HG02943 (cell line): Measurements from ENCODE around the gene CD244.
"Not testable (repeated sequence)": the region's sequence is repeated elsewhere in the genome, so short reads cannot be mapped to it uniquely, and the experiment has no call there.

Source experiments
- ATAC-seq: cut with Tn5 transposase; IDR thresholded peaks from one replicate; pipeline ENCODE4 v1.9.1; 2021; ENCODE audit warnings: mild to moderate bottlenecking, low read depth, moderate library complexity; ENCODE audit not compliant: unreplicated experiment

Gene CD244

DNA sequence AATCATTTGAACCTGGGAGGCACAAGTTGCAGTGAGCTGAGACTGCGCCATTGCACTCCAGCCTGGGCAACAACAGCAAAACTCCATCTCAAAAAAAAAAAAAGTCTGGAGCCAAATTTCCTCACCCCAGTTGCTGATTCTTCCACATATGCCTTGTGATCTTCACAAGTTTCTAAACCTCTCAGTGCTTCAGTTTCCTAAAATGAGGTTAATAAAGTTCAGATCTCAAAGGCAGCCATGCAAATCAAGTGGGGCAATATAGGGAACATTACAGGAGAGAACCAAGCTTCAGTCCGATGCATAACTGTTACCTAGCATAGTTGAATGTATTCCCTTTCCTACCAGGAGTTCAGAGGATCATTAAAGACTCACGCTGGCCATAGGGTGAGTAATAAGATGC, 17.5 kb upstream of the CD244 start:
- no peak for ATAC-seq

DNA sequence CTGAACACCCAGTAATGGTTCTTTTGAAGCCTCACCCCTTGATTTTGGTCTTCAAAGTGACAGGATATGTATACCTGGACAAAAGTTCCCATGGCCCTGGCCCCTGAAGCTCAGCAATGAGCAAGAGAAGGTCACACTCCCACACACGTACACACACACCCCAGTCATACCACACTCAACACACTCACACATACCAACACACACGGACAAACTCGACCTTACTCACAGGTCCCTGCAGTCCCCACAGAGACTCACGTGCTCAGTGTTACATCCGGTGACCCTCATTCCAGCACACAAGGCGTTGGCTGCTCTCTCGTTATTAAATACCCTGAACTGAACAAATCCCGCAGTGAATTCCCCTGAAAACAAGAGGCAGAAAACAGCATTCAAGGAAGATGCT, 16.4 kb upstream of the CD244 start:
- no peak for ATAC-seq

DNA sequence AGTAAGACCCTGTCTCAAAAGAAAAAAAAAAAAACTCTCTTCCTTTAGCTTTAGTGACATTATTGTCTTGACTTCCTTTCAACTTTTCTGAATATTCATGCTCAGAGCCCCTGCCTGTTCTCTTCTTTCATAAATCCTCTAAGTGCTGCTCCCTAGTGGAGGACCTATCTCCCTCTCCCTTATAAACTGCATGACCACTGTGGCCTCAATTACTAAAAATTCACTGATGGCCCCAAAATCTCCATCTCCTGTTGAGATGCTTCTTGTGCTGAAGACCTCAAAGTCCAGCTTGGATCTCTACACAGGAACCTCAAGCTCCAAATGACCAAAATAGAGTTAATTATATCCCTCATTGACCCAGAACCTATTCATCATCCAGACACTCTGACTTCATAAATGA, 14.5 kb upstream of the CD244 start:
- no peak for ATAC-seq

DNA sequence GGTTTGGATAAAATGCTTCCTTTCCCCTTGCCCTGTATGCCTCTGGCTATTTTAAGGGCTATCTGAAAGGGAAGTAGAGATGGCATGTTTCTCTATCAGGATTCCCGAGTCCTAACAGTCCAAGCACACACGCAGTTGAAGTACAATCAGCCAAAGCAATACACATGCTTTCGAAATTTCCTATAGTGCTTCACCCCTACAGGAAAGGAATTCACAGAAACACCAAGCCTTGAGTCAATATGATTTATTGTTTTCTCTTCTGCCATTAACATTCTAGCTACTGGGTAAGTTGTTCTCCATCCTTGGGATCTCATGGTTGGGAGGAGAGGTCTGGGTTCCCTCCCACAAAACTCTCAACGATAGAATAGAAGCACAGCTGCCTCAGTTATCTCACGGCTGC, 13.6 kb upstream of the CD244 start:
- no peak for ATAC-seq

DNA sequence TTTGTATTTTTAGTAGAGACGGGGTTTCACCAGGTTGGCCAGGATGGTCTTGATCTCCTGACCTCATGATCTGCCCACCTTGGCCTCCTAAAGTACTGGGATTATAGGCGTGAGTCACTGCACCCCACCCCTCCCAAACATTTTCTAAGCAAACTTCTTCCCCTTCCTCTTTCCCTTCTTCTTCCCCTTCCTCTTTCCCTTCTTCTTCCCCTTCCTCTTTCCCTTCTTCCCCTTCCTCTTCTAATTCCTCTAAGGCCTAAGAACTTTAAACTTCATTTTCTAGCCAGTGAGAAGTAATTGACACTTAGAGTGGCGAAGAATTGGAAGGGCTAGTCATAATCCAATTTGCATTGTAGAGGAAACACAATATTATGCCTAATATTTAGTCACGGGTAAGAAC, 12.9 kb upstream of the CD244 start:
- not testable (repeated sequence) for ATAC-seq

DNA sequence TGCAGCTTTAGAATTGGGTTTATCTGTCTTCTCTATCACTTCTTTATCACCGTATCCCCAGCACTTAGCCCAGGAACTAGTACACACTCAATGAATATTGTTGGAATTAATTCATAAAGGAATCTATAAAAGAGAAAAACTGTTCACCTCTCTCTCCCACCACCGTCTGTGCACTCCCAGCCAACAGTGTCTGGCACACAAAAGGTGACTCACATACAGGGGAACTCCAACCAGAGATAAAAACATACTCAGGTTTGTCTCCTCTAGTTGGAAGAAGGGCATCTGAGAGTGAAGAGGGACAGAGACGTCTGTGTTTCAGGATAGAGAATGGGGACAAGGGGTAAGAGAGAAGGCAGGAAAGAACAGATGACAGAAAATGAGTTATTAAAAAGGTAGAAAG, 12.2 kb upstream of the CD244 start:
- no peak for ATAC-seq

DNA sequence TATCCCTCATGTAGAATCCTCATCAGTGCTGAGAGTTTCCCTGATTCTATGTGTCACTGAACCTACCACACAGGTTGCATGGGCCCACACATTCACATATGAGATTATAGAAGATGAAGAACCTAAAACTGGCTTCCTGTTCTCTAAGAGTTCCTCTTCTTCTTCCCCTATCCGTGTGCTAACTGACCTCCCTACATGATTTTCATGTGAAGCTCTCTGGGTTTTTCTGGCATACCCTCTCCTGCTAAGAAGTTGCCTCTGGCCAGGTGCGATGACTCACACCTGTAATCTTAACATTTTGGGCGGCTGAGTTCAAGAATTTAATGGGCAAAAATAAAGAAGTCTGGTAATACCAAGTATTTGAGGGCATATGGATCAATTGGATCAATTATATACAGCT, 5.5 kb upstream of the CD244 start:
- ATAC-seq: no peak

GRCh38 chr1:160867651-160868050, 5.0 kb upstream of the CD244 start:
- not testable (repeated sequence) for ATAC-seq

GRCh38 chr1:160866695-160867260, 4.1 kb upstream of the CD244 start:
- ATAC-seq: no peak

DNA sequence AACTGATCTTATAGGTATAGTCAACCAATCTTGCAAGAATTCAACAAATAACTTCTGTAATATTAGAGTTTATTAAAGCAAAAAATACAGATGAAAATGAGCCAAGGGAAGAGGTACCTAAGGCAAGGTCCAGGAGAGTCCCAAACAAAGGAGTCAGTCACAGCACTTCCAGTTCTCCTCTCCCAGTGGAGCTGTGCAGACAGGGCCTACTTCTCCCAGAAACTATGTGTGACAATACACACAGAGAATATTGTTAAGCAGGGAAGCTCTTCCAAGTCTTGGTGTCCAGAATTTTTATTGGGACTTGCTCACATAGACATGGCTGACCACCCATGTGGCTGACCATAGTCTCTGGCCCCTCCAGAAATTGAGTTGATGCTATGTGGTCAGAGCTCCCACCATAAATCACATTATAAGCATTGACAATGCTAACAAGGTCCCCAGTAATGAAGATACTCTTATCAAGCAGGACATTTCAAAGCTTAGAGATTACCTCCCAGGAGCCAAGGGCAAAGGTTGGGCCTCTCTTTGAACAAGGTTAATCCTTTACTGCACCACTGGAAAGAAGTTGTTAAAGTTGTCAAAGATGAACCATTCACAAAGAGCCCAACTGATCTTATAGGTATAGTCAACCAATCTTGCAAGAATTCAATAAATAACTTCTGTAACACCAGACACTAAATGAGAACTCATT, 3.5 kb upstream of the CD244 start:
- ATAC-seq: no peak

DNA sequence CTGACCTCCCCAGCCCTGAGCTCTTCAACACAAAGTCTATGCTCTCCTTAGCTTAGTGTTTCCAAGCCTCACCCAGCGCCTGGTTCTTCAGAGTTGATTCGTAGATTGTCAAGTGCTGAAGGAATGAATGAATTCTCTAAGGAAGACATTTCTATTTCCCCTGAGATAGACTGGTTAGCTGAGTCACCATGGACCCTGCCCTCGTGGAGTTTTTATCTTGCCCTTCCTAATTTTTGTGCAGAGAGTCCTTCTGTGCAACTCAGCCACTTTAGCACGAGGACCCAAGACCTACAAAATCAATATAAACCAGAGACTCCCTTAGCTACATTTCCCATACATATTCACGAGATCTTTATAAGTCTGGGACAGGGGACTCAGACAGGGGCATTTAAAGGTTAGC, 2.6 kb upstream of the CD244 start:
- ATAC-seq: no peak

GRCh38 chr1:160864173-160864572, 1.5 kb upstream of the CD244 start:
- ATAC-seq: no peak

DNA sequence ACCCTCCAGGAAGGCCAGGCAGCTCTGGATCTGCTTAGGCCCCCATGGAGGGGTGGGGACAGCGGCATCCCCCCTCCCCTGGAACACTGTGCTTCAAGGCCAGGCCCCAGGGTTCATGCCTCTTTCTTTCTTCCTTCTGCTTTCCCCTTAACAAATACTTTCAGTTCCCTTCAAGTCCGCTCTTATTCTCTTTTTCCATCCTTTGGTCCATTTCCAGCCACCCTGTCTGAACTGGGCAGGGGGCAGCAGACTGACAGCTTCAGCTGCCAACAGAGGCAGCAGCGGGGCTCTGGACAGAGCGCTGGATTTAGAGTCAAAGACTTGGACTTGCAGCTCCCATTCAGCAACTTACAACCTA, 1.1 kb upstream of the CD244 start:
- no peak for ATAC-seq

DNA sequence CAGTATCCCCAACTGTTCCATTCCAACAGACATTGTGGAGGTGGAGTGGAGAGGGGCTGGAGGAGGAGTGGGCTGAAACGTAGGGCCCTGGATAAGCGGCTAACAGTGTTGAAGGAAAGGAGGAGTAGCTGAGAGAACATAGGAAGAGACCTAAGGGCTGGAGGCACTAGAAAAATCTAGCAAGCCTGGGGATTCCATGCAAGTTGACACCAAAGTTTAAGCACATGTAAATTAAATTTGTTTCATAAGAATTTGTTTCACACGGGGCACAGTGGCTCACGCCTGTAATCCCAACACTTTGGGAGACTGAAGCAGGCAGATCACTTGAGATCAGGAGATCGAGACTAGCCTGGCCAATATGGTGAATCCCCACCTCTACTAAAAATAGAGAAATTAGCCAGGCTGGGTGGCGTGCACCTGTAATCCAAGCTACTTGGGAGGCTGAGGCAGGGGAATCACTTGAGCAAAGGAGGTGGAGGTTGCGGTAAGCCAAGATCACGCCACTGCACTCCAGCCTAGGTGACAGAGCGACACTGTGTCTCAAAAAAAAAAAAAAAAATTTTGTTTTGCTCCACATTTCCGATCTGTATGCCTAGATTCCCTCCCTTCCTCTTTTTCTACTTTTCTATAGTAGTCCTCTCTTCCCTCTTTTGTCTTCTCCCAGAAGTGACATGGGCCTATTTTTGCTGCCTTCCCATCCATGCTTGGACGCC, 530 bp upstream of the CD244 start:
- no peak for ATAC-seq

- no peak for ATAC-seq
Measured at GRCh38 chr1:160860840-160861505, 1.7 kb downstream of the CD244 start.

DNA sequence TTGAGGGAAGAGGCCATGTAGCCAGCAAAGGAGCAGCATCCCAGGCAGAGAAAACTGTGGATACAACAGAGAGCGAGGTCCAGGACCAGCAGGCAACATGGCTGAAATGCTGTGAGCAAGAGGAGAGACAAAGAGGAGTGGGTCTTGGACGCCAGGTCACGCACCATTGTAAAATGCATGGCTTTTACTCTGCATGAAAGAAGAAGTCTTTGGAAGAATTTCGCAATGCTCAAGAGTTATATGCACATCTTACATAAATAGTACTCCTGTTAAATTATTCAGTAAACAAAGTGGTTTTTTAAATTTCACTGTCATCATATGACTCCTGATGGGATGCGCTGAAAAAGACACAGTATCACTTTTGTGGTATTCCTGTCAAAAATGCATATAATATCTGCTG, 3.5 kb downstream of the CD244 start:
- ATAC-seq: no peak

- ATAC-seq: no peak
Measured at GRCh38 chr1:160858507-160858906, 4.2 kb downstream of the CD244 start.

- ATAC-seq: no peak
Measured at GRCh38 chr1:160858097-160858496, 4.6 kb downstream of the CD244 start.

DNA sequence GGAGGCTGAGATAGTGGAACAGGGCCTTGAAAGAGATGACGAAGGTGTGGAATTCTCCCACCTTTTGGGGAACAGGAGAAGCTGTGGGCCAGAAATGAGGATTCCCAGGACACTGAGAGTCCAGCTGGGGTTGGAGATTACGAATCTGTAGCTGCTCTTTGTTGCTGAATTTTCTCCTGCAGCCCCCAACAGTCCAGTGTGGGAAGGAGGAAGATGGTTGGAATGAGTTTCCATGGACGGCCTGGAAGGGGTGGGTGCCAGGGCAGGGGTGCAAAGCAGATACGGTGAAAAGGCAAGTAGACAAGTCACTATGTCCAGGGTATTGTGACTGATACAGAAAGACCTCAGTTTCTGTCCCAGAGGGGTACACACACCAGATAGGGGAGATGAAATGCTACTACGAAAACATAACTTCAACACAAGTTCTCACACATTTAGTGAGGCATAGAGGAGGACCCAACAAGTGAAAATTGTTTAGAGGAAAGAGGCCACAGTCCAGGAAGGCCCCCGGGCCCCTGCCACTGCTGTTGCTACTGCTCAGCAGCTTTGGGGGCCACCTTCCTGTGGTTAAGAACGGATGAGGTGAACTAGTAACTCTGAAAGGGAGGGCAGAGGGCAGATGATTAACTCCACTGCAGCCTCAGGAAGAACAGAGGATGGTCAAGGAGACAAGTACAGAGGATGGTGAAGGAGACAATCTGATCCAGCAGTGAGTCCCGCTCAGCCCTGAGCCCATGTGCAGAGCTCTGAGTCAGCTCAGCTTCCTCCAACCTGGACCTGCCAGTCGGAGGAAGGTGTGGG, 7.3 kb downstream of the CD244 start:
- peak; percentile 79 for ATAC-seq

DNA sequence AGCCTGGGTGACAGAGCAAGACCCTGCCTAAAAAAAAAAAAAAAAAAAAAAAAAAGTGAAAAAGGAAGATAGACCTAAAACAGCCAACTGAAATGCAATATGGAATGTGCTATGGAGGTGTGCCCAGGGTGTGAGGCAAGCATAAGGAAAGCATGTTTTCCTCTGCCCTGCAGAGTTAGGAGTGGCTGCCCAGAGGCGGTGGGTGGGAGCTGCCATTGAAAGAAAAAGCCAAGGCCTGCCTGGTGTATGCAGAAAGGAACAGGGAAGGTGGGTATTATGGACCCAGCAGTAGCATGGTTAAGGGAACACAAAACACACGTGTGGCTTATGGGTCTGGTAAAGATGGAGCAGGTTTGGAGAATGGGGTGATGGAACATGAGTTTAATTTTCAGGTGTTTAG, 8.9 kb downstream of the CD244 start:
- no peak for ATAC-seq

GRCh38 chr1:160853014-160853413, 9.7 kb downstream of the CD244 start:
- no peak for ATAC-seq
